Neural progenitor cell (in vitro differentiated cells): ENCODE measurements around the gene MED17. TPM values are rescaled to one million over a fixed set of nuclear protein-coding genes. Genes with fewer than 3 reads are reported as not detected.

Experiments
- DNase-seq: peaks from one replicate; pipeline ENCODE4 v3.0.0-alpha.2; 2016; ENCODE audit warnings: low spot score
- H2AFZ ChIP-seq: fragments of 200-600 bp; sonication (generic); replicated peaks from 2 replicates; pipeline ENCODE4 v1.6.1; 2016; ENCODE audit warnings: antibody characterized with exemption
- H3F3A ChIP-seq: fragments of 200-600 bp; sonication (generic); 2 replicates; pipeline ENCODE4 v1.6.1; 2016; ENCODE audit warnings: antibody characterized with exemption, low read depth
- H3K27ac ChIP-seq: fragments of 200-600 bp; sonication (generic); 2 replicates; pipeline ENCODE4 v1.5.1; 2016; ENCODE audit warnings: mild to moderate bottlenecking
- H3K27me3 ChIP-seq: fragments of 200-600 bp; sonication (generic); 2 replicates; pipeline ENCODE4 v1.6.1; 2016; ENCODE audit warnings: mild to moderate bottlenecking, moderate library complexity
- H3K36me3 ChIP-seq: fragments of 200-600 bp; sonication (generic); 2 replicates; pipeline ENCODE4 v1.5.1; 2016
- H3K4me1 ChIP-seq: fragments of 200-600 bp; sonication (generic); 2 replicates; pipeline ENCODE4 v1.6.1; 2016; ENCODE audit warnings: mixed run types
- H3K4me2 ChIP-seq: fragments of 200-600 bp; sonication (generic); 2 replicates; pipeline ENCODE4 v1.6.1; 2016
- H3K4me3 ChIP-seq: fragments of 200-600 bp; sonication (generic); 2 replicates; pipeline ENCODE4 v1.5.1; 2016
- H3K79me2 ChIP-seq: fragments of 200-600 bp; sonication (generic); 2 replicates; pipeline ENCODE4 v1.6.1; 2016; ENCODE audit warnings: low read depth
- H3K9ac ChIP-seq: fragments of 200-600 bp; sonication (generic); 2 replicates; pipeline ENCODE4 v1.6.1; 2016
- H3K9me3 ChIP-seq: fragments of 200-600 bp; sonication (generic); 2 replicates; pipeline ENCODE4 v1.5.1; 2016; ENCODE audit warnings: low read depth
- H4K20me1 ChIP-seq: fragments of 200-600 bp; sonication (generic); 2 replicates; pipeline ENCODE4 v1.6.1; 2016; ENCODE audit warnings: low read depth
- H3K27ac Mint-ChIP-seq: 3 replicates; pipeline ENCODE4 v1.8.0; 2021; ENCODE audit warnings: mixed read lengths
- H3K27me3 Mint-ChIP-seq: 2 replicates; pipeline ENCODE4 v1.8.0; 2022; ENCODE audit warnings: low read depth, mild to moderate bottlenecking, inconsistent platforms, moderate library complexity, mixed read lengths; ENCODE audit not compliant: insufficient read depth
- H3K36me3 Mint-ChIP-seq: 3 replicates; pipeline ENCODE4 v1.8.0; 2021; ENCODE audit warnings: mixed read lengths
- H3K4me1 Mint-ChIP-seq: 3 replicates; pipeline ENCODE4 v1.8.0; 2021; ENCODE audit warnings: mixed read lengths
- H3K4me3 Mint-ChIP-seq: 3 replicates; pipeline ENCODE4 v1.8.0; 2021; ENCODE audit warnings: mild to moderate bottlenecking, moderate library complexity, mixed read lengths
- H3K9me3 Mint-ChIP-seq: 3 replicates; pipeline ENCODE4 v1.8.0; 2020; ENCODE audit warnings: mixed read lengths
- EZH2 ChIP-seq: fragments of 200-600 bp; sonication (generic); IDR thresholded peaks from 2 replicates; pipeline ENCODE4 v1.6.1; 2017; ENCODE audit warnings: antibody characterized with exemption, mild to moderate bottlenecking, moderate library complexity
- EZH2phosphoT487 ChIP-seq: fragments of 200-600 bp; sonication (generic); IDR thresholded peaks from 2 replicates; pipeline ENCODE4 v1.6.1; 2017; ENCODE audit warnings: antibody characterized with exemption
- total RNA-seq: library from RNA; depleted of rRNA; stranded (reverse); fragments of >200 nt; gene quantifications from 2 replicates; pipeline ENCODE4 v1.2.3, GENCODE V29; 2015; ENCODE audit warnings: low replicate concordance
- TF ChIP-seq, protein P1 (sequence below): fragments of 200-600 bp; sonication (generic); IDR thresholded peaks from 2 replicates; pipeline ENCODE4 v1.5.1; 2017; ENCODE audit warnings: antibody characterized with exemption, mild to moderate bottlenecking

Gene MED17
- total RNA-seq, 1 donor from 2014 or later = 76.4 TPM

DNA sequence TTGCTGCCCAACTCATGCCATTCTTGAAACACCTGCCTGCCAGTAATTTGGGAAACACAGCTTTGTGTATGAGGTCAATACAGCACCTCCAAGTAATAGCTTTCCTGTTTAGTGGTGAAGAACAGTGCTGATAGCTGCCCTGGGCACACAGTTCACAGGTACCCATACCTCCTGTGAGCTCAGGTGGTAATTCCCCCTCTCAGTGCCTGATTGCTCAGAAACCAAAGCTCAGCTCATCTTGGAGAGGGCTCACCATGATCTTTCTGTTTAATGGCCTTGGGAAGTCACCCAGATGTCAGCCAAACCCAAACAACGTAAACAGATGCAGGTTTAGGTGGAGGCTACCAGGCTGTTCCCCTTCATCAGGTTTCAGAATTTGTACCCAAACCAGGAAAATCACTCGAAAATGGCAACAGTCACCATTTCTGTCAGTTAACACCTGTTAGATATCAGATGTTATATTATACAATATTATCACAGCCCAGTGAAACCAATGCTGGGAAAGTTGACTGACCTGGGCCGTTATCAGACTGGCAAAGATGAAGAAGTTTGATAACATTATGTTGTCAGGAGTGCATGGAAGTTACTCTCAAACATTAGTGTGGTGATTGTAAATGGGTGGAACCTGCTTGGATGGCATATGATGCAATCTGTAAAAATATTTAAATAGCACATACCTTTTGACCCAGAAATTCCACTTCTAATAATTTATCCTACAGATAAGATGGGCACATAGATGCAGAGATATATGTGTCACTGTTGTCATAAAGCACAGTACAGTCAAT is 47.5 kb downstream of the MED17 start:
- DNase-seq = no peak
- H3F3A ChIP-seq = no peaks in the 10 kb centered on the region
- TF ChIP-seq, protein P1, sequence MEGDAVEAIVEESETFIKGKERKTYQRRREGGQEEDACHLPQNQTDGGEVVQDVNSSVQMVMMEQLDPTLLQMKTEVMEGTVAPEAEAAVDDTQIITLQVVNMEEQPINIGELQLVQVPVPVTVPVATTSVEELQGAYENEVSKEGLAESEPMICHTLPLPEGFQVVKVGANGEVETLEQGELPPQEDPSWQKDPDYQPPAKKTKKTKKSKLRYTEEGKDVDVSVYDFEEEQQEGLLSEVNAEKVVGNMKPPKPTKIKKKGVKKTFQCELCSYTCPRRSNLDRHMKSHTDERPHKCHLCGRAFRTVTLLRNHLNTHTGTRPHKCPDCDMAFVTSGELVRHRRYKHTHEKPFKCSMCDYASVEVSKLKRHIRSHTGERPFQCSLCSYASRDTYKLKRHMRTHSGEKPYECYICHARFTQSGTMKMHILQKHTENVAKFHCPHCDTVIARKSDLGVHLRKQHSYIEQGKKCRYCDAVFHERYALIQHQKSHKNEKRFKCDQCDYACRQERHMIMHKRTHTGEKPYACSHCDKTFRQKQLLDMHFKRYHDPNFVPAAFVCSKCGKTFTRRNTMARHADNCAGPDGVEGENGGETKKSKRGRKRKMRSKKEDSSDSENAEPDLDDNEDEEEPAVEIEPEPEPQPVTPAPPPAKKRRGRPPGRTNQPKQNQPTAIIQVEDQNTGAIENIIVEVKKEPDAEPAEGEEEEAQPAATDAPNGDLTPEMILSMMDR = no peak
- TF ChIP-seq EZH2 (no peak), EZH2phosphoT487 (no peak)
- no peak overlapping the region for H2AFZ ChIP-seq
- H3K27ac ChIP-seq = no peak overlapping the region
- H3K9ac ChIP-seq = no peak overlapping the region
- H3K27me3 ChIP-seq = no peaks in the 10 kb centered on the region
- H3K27me3 Mint-ChIP-seq = peaks cover 2% of the 10 kb centered on the region
- no peaks in the 10 kb centered on the region for H3K36me3 ChIP-seq
- H3K79me2 ChIP-seq = no peaks in the 10 kb centered on the region
- no peaks in the 10 kb centered on the region for H3K4me1 ChIP-seq
- no peaks in the 10 kb centered on the region for H3K9me3 Mint-ChIP-seq
- H4K20me1 ChIP-seq = no peaks in the 10 kb centered on the region
- H3K9me3 ChIP-seq = no peaks in the 10 kb centered on the region
- no peak overlapping the region for H3K27ac Mint-ChIP-seq
- no peak overlapping the region for H3K4me3 Mint-ChIP-seq
- no peaks in the 10 kb centered on the region for H3K4me1 Mint-ChIP-seq
- peaks cover 2% of the 10 kb centered on the region for H3K36me3 Mint-ChIP-seq
- no peak overlapping the region for H3K4me3 ChIP-seq
- no peak overlapping the region for H3K4me2 ChIP-seq

DNA sequence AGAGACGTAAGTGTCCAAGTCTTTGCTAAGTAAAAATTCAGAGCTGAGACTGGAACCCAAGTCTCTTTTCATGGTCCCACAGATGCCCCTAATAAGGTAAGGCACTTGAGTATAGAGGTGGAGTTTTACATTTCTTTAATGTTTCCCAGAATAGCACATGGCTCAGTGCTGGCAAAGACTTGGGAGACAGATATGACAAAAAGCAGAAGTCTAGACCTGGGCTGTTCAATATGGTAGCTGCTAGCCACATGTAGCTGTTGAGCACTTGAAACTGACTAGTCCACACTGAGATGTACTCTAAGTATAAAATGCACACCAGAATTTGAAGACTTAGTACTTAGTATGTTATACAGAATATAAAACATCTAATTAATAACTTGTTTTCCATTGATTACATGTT is 48.7 kb downstream of the MED17 start:
- Mint-ChIP-seq H3K9me3 (no peaks in the 10 kb centered on the region), H3K27ac (no peak overlapping the region), H3K27me3 (peaks cover 2% of the 10 kb centered on the region), H3K36me3 (no peaks in the 10 kb centered on the region), H3K4me3 (no peak overlapping the region), H3K4me1 (no peaks in the 10 kb centered on the region)
- no peaks in the 10 kb centered on the region for H3K36me3 ChIP-seq
- H3K9me3 ChIP-seq = no peaks in the 10 kb centered on the region
- DNase-seq = no peak
- H3K4me3 ChIP-seq = no peak overlapping the region
- no peaks in the 10 kb centered on the region for H3K27me3 ChIP-seq
- no peaks in the 10 kb centered on the region for H3K79me2 ChIP-seq
- H3K4me2 ChIP-seq = no peak overlapping the region
- H3F3A ChIP-seq = no peaks in the 10 kb centered on the region
- no peaks in the 10 kb centered on the region for H4K20me1 ChIP-seq
- TF ChIP-seq, protein P1 = no peak
- TF ChIP-seq EZH2phosphoT487 (no peak), EZH2 (no peak)
- H3K27ac ChIP-seq = no peak overlapping the region
- H3K4me1 ChIP-seq = no peaks in the 10 kb centered on the region
- H2AFZ ChIP-seq = no peak overlapping the region
- H3K9ac ChIP-seq = no peak overlapping the region

DNA sequence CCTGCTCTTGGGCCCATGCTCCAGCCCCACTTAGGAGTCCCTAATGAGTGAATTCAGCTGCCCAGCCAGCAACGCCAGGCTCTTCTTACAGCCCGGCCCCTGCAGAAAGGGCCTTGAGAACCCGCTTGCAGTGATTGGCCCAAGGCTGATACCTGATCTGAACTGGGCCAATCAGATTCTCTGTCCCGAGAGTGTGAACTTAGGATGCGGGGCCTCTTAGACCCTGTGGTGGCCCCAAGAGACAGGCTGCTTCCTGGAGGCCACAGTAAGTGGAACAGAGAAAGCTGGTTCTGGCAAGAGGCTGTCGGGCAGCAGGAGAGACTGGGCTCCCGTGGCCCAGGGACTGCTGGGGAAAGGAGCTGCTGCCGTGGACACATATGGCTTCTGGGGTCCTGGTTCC is 54.9 kb downstream of the MED17 start:
- H3K36me3 ChIP-seq = no peaks in the 10 kb centered on the region
- H3K79me2 ChIP-seq = no peaks in the 10 kb centered on the region
- Mint-ChIP-seq H3K27me3 (peaks cover 6% of the 10 kb centered on the region), H3K4me3 (no peak overlapping the region), H3K4me1 (no peaks in the 10 kb centered on the region), H3K27ac (no peak overlapping the region), H3K36me3 (no peaks in the 10 kb centered on the region), H3K9me3 (no peaks in the 10 kb centered on the region)
- TF ChIP-seq EZH2phosphoT487 (no peak), EZH2 (no peak)
- TF ChIP-seq, protein P1 = no peak
- H3F3A ChIP-seq = no peaks in the 10 kb centered on the region
- DNase-seq = no peak
- H3K4me2 ChIP-seq = no peak overlapping the region
- peaks cover 5% of the 10 kb centered on the region for H3K4me1 ChIP-seq
- no peak overlapping the region for H3K4me3 ChIP-seq
- no peak overlapping the region for H3K9ac ChIP-seq
- no peaks in the 10 kb centered on the region for H3K9me3 ChIP-seq
- no peak overlapping the region for H2AFZ ChIP-seq
- H3K27me3 ChIP-seq = no peaks in the 10 kb centered on the region
- H3K27ac ChIP-seq = no peak overlapping the region
- H4K20me1 ChIP-seq = no peaks in the 10 kb centered on the region
